Glomerular endothelial cell (primary cell): ENCODE results near the gene TRIM66. TPM values are rescaled to one million over a fixed set of nuclear protein-coding genes. Genes with fewer than 3 reads are reported as not detected.
"Not testable (repeated sequence)": the region's sequence is repeated elsewhere in the genome, so short reads cannot be mapped to it uniquely, and the experiment has no call there.

Source experiments
- DNase-seq: peaks from one replicate; pipeline ENCODE4 v3.0.0-alpha.2; 2011; ENCODE audit warnings: low read depth, low spot score; ENCODE audit errors: extremely low read depth
- total RNA-seq: library from RNA; depleted of rRNA; stranded (reverse); fragments of >200 nt; gene quantifications from 2 replicates; pipeline ENCODE4 v1.2.3, GENCODE V29; 2015

TRIM66 gene
- total RNA-seq, 1 donor from 2014 or later, result 4.0 TPM

DNA sequence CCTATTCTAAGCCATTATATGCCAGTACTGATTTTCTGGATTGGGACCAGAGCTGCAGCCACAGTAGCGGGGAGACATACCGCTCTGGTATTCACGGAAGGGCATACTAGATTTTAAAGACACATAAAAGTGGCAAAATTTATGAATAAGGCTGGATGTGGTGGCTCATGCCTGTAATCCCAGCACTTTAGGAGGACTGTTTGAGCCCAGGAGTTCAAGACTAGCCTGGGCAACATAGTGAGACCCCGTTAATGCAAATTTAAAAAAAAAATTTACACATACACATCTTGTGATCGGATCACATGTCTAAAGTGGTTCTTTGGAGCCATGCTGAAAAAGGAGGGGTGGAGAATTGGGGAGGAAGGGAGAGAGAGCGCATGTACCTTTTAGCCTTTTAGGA is 9.1 kb upstream of the TRIM66 start:
- no peak for DNase-seq

DNA sequence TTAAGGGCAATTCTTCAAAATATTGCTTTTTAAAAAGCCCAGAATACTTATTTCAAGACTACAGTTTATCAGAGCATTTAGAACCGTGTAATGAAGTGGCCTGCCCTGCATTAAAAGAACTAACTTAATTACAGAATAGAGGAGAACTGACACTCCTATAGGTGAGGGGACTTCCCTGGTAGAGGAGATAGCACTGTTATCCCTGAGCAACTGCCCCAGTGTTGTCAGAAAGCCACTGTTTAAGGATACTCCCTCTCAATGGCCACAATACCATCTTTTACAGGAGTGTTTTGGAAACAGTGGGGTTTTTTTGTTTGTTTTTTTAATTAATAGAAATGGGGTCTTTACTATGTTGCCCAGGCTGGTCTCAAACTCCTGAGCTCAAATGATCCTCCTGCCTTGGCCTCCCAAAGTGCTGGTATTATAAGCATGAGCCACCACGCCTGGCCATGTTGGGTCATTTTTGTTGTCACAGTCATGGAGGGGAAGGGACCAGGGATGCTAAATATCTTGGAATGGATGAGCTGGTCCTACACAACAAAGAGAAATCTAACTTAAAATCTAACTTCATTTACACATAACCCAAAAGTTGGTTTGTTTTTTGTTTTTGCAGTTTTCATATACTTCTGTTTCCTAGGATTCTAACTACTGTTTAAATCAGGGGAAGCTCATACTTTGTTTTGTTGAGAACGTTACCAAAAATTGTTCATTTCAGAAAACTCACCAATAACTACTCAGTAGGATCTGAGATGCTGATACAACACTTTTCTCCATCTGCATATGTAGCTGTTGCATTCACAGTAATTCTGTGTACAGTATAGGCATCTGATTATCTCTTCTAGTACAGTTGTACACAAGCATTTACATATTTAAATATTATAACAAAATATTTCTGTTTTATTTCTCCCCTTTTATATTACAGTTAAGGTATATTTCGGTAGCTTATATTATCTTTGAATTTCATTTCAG is 8.2 kb upstream of the TRIM66 start:
- no peak for DNase-seq

DNA sequence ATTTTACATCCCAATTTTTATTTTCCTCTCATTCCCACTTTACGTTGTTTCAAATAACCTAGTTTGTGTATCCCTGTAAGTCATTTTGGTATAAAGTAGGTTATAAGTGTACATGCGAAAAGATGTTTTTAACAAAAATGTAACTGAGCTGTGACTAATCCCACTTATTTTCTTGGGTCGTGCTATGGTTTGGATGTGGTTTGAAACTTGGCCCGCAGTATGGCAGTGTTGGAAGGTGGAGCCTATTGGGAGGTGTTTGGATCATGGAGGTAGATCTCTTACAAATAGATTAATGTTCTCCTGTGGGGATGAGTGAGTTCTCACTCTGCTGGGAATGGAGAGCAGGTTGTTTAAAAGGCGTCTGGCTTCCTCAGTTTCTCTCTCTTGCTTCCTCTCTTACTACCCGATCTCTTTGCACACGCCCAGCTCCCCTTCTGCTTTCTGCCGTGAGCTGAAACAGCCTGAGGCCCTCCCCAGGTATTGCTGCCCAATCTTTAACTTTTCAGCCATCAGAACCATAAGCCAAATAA is 7.3 kb upstream of the TRIM66 start:
- no peak for DNase-seq

GRCh38 chr11:8688414-8689362 is 6.2 kb upstream of the TRIM66 start:
- no peak for DNase-seq

- no peak for DNase-seq
These were observed 3.9 kb upstream of the TRIM66 start for GRCh38 chr11:8686325-8686724.

DNA sequence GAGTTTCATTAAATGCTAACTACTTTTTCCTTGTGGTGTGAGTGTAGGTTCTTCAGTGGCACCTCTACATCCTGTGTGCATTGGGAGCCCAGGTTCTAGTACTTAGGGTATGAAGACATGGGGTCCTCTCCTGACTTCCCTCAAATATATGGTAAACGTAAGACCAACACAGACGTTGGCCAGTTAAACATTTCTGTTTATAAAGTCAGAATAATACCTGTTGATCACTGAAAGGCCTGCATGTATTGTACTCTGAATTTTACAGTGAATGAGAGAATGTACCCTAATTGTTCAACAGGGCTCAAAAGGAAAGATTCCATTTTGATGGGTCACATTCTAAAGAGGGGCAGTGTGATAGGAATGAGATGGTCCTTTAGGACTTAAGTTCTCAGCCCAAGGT is 3.4 kb upstream of the TRIM66 start:
- DNase-seq, result no peak

DNA sequence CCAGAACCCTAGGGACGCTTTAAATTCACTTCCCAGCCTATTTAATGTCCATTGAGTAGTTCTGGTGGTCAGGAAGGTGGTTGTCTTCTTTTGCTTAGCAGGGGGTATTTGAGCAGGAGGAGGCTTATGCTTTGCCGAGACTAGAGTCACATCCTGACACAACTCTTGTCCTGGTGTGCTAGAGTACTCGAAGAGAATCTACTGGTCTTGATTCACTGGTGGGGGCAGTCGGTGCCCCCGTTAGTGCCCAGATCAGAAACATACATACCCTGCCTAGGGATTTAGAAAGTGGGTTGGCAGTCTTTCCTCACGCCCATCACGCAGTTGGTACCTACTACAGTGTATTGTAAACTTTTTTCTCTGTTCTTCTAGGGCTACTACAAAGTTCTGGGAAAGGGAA is 2.8 kb upstream of the TRIM66 start:
- no peak for DNase-seq

DNA sequence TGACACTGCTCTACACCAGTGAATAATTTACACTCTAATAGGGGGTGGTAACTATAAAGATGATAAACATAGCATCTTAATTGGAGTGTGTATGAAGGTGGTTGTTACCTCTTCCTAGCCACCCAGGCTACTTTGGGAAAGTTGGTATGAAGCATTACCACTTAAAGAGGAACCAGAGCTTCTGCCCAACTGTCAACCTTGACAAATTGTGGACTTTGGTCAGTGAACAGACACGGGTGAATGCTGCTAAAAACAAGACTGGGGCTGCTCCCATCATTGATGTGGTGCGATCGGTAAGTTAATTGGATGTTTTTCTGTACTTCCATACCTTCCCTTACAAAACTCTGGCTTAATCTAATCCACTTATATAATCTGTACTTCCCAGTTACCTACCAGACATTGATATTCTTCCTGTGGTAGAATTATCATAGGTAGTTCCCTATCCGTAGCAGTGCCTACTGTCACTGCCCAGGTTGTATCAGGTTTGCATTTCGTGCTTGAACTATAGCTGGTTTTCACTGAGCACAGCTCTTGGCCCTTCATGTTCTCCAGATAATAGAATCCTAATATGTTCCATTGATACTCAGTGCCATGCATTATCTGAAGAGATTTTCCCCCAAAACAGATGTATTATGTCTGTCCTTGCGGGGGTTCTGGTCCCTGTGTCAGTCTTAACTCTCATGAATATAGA is 2.3 kb upstream of the TRIM66 start:
- no peak for DNase-seq

GRCh38 chr11:8683115-8683807 is 796 bp upstream of the TRIM66 start:
- DNase-seq, result no peak

DNA sequence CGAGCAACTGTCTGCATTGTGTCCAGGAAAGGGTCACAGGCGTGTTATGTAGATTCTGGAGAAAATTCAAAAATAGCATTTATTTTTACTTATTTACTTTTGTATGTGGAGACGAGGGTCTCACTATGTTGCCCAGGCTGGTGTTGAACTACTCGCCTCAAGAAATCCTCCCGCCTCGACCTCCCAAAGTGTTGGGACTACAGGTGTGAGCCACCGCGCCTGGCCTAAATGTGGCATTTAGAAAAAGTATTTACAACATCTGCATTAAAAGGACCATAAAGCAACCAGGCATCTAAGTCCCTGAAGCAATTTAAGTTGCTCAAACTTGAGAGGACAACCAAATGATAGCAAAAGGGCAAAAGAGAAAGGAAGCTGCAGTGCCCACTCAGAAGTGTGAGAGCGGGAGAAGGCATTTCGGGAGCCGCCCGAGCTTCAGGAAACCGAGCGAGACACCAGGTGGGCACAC is 595 bp downstream of the TRIM66 start:
- DNase-seq, result no peak

DNA sequence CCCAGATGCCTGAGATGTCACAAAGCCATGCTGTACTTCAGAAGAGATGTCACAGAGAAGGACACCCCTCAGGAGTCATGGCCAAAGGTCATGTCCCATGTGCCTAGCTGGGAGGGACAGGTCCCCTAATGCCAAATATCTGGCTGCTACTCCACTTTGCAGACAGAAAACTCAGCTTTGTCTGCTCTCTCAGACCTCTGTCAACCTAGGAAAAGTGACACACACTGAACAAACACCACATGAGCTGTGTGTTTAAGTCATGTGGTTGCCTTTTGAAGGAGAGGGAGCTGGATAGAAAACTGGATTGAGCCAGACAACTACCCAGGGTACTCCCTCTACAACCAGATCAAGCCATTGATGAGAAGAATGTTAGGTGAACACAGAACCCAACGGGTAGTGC is 3.5 kb downstream of the TRIM66 start:
- DNase-seq, result no peak

DNA sequence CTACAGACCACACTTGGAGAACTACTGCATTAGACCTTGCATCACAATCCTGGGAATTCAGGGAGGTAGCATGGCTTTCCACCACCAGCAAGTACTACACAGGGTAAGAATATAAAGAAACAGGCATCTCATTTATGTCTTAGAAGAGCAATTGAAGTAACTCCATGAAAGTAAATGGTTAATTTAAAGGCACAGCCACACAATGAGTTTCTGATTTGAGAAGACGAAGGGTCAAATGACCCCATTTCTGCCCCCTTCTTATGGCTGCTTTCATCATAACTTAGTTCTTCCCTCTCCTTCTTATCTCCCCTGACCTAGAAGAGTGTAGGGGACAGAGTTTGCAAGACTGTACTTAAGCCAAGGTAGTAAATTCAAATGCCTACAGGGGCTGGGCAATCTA is 6.0 kb downstream of the TRIM66 start:
- DNase-seq, result no peak

DNA sequence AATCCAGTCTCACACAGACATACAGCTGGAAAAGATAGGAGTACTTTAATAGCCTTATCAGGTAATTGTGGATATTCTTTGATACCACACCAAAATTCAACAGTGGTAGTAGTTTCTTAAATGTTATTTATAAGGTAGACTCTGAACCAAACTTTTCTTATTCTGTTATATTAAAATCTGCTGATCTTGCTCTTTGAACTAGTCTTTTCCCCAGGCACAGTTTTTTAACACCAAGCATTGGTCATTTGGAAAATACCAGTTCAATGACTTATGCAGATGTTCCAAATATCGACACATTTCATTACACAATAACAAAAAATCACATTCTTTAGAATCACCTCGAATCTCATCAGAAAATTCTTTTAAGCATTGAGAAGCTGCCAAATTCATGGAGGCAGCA is 7.6 kb downstream of the TRIM66 start:
- DNase-seq, result no peak

GRCh38 chr11:8672346-8672745 is 10.1 kb downstream of the TRIM66 start:
- no peak for DNase-seq

GRCh38 chr11:8671651-8672062 is 10.8 kb downstream of the TRIM66 start:
- no peak for DNase-seq

GRCh38 chr11:8671193-8671612 is 11.3 kb downstream of the TRIM66 start:
- peak; percentile 72 for DNase-seq

DNA sequence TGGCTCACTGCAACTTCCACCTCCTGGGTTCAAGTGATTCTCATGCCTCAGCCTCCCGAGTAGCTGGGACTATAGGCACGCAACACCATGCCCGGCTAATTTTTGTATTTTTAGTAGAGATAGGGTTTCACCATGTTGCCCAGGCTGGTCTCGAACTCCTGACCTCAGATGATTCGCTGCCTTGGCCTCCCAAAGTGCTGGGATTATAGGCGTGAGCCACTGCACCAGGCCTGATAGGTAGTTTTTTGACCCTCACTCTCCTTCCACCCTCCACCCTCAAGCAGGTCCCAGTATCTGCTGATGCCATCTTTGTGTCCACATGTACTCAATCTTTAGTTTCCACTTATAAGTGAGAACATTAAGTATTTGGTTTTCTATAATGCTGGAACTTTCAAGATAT is 12.4 kb downstream of the TRIM66 start:
- not testable (repeated sequence) for DNase-seq

DNA sequence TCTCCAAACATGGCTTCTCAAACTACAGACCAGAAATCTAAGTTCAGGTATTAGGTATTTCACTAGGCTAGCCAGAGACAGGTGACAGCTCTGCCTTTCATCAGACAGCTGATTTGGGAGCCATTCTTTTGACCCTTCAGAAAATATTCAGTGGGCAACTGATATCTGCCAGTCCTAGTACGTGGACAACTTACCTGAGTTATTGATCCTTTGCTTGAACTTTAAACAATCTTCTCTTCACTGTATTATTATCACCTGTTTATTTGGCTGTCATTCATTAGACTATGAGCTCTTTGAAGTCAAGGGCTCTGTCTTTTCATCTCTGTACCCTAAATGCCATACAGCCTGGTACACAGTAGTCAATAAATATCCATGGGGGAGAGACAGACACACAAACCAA is 17.2 kb downstream of the TRIM66 start:
- no peak for DNase-seq

DNA sequence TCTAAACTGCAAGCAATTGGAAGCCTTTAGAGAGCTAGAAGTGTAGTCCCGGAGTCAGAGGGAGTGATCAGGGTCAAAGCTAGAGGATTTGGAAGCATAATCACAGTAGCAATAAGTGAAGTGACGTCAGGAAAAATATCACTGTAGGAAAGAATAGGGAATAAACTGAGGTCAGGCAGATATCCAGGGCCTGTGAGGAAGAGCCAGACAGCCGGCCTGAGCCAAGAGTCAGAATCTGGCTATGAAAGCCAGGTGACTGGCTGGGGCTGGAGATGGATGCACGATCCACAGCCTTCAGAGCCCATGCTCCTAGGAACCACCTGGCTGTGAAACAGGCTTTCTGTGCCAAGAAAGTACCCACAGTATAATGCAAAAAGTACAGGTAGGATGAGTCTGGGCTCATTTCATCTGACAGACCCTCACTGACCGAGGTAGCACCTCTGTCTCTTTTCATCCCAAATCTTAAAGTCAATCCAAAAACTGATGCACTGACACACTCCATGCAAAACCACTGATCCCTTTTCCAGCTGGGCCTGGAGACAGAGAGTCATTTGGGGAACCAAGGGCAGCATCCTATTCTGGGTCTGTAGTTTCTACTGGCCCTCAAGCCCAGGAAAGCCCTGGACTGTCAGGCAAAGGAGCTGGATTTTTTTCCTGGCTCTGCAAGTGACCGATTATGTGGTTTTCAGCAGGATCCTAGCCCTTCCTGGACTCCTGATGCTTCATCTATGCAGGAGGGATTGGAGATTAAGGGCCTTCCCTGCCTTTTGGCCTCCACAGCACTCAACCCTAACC is 21.3 kb downstream of the TRIM66 start:
- DNase-seq, result no peak
